SKM-1 (cell line): ENCODE results near the gene TRAF4.
"Not testable (repeated sequence)": the region's sequence is repeated elsewhere in the genome, so short reads cannot be mapped to it uniquely, and the experiment has no call there.

Experiments
- DNase-seq: peaks from one replicate; lab custom pipeline; 2025; ENCODE audit not compliant: unreplicated experiment; lab: John Stamatoyannopoulos, UW

TRAF4 gene

DNA sequence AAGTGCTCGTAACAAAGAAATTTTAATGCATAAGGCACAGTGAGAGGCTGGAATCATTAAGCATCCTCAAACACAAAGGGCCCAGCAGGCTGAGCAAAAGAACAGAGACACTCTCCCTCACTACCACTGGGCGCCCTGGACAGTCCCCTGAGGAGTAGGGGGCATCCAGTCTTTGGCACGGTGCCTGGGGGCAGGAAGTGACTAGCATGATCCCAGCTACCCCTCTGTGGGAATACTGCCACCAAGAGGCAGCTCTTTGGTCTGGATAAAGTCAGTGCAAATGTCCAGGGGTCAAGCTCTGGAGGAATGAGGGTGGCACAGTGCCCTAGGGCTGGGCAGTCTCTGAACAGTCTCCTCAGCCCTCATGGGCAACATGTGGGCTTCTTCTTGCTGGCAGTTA lies 29.5 kb upstream of the TRAF4 start:
- no peak for DNase-seq

DNA sequence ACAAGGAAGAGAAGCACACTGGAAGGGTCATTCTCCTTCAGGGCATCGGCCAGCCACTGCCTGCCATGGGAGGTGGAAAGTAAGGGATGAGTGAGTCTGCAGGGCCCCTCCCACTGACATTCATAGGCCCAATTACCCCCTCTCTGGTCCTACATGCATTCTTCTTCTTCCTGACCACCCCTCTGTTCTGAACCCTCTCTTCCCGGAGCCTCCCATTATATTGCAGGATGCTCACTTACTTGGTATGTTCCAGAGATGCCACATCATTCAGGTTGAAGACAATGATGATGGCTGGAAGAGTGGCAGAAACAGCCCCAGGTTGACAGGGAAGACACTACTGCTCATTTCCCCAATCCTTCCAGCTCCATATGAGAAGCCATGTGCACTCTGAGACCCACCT lies 28.6 kb upstream of the TRAF4 start:
- no peak for DNase-seq

DNA sequence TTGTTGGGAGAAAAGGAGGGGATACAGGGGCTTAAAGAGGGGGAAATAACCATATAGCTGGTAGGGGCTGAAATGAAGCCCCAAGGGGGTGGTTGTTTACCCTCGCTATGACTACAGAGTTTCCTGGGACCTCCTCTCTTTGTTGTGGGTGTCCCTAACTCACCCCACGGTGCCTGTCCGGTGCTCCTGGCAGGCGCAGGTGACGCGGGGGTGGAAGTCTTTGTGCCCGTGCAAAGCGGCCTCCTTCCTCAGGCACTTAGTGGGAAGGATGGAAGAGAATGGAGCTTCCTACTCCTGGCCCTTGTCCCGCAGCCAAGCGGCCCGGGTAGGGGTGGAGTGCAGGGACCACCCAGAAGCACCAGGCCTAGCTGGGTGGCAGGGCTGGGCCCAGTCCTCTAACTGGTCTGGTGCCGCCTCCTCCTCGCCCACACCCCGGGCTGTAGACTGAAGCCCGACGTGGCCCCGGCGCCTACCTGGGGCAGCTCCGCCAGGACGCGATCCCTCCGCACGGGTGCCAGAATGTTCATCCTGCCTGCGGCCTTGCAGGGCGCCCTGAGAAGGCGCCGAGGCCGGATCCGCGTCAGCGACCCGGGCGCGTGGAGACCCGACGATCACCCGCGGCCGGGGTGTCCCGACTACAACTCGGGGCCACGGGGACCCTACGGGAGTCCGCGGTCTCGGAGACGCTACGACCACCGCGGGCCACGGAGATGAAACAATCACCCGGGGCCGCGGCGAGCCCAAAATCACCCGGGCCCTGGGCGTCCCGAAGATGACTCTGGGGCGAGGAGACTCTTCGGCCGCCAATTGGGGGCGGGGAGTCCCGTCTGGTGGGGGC lies 26.9 kb upstream of the TRAF4 start:
- DNase-seq = no peak

DNA sequence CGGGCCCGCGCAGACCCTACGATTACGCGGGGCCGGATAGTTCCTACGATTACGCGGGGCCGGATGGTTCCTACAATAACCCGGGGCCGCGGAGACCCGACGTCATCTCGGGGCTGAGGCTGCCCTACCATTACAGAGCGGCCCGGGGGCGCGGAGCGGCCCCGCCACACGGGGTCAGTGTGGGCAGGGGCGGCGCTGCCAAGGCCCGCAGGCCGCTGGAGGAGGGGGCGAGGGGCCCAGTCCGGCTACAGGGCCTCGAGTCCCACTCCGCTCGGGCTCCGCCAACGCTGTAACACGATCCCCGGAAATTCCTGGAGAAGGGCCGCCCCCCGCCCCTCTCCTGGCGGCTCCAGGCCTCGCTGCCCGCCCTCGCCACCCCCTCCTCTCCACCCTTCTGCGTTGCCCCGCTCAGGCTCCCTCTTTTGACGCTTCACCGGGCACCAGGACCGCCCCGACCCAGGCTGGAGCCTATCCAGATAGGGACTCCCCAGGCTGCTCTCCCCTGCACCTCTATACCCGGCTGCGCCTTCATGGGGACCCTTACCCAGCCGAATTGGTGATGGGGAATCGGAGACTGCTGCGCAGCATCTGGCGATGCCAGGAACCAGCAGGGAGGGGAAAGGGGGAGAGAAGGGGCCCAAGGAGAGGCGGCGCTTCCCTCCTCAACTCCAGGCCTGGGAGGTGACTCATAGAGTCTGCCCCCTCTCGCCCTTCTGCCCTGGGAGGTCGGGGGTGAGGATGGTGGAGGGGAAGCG lies 26.1 kb upstream of the TRAF4 start, which contains the start of gene RAB34:
RAB34 (minus strand) TSS at position 291 of the 755 bp plus-strand sequence. CDS start 602 bp downstream, outside the sequence.
- DNase-seq = no peak

DNA sequence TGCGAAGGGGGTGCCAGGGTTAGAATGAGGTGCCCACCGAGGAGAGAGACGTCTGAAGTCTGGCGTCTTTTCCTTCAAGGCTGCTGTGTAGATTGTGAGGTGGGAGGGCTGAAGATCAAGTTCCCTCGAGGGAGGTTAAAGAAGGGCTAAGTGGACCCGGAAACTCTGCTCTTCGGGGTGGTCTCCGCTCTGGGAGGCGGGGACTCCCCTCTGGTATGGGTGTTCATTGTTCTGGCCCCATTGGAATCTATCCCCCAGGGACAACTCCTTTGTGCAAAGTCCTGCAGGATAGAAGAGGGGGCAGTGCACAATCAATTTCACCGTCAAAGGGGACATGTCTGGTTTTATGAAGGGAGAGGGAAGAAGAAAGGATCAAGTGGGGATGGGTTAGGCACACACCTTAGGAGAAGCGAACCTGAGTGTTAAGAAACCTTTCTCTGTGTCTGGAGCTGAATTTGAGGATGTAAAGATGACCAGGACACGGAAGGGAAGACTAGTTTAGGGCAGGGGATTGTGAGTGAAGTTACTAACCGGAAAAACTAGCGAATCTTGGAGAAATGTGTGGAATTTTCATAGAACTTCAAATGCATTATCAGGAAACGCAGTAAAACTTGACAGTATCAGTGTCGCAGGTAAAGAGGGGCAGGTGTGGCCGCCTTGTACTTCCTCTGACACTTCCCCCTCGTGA lies 25.3 kb upstream of the TRAF4 start:
- no peak for DNase-seq

DNA sequence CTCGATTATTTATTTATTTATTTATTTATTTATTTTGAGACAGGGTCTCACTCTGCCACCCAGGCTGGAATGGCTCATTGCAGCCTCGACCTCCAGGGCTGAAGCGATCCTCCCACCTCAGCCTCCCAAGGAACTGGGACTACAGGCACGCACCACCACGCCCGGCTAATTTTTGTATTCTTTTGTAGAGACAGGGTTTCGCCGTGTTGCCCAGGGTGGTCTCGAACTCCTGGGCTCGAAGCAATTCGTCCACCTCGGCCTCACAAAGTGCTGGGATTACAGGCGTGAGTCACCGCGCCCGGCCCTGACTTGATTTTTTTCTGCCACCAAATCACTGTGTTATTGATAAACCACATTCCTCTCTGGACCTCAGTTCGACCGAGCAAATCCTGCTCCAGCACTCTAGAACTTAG lies 24.8 kb upstream of the TRAF4 start:
- DNase-seq = no peak

DNA sequence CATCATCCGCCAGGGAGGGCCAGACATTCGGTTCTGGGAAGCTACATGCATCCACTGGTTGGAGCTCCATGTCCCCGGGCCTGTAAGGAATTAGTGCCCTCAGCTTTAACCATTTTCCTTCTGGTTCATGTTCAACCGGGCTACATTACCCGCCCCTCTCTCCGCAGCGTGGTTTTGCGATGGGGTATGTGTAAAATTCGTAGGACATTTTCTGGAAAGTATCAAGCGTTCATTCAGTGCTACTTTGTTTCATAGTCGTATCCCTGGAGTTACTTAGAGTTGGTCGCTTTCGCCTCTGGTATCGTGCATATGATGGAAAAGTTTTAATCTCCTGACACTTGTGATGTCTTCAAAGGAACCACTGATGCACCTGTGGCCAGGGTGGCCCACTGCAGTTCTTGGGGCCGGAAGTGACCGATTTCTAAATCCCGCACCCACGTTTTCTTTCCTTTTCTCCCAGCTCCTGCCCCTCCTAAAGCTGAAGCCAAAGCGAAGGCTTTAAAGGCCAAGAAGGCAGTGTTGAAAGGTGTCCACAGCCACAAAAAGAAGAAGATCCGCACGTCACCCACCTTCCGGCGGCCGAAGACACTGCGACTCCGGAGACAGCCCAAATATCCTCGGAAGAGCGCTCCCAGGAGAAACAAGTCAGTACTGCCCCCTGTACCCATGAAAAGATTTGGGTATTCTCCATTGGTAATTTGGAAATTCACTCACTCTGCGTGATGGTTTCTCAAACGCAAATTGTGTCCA lies 23.4 kb upstream of the TRAF4 start:
- DNase-seq = peak; percentile 63

DNA sequence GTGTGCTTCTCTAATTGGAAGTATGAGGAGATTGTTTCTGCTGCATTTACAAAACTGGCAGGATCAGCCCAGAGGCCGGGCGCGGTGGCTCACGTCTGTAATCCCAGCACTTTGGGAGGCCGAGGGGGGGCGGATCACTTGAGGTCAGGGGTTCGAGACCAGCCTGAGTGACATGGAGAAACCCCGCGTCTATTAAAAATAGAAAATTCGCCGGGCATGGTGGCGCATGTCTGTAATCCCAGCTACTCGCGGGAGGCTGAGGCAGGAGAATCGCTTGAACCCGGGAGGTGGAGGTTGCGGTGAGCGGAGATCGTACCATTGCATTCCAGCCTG lies 22.8 kb upstream of the TRAF4 start:
- DNase-seq = not testable (repeated sequence)

DNA sequence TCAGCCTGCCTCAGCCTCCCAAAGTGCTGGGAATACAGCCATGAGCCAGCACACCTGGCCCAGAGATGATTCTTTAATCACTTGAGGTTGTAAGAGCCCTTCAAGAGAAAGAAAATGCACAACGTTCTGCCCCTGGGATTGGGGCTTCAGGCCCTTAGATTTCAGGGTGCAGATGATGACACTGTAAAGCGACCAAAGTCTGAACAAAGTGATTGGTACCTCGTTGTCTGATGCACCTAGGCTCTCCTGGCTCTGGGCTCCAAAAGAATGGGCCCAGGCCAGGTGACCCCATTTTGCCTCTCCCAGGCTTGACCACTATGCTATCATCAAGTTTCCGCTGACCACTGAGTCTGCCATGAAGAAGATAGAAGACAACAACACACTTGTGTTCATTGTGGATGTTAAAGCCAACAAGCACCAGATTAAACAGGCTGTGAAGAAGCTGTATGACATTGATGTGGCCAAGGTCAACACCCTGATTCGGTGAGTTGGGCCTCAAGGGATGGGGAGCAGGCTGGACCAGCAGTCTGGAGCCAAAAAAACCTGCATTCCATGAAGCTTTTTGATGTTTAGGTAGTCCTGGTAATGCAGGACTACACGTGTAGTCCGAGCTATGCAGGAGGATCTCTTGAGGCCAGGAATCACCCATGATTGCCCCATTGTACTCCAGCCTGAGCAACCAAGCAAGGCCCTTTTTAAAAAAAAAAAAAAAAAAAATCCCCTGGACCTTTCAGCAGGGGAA lies 21.2 kb upstream of the TRAF4 start:
- no peak for DNase-seq

DNA sequence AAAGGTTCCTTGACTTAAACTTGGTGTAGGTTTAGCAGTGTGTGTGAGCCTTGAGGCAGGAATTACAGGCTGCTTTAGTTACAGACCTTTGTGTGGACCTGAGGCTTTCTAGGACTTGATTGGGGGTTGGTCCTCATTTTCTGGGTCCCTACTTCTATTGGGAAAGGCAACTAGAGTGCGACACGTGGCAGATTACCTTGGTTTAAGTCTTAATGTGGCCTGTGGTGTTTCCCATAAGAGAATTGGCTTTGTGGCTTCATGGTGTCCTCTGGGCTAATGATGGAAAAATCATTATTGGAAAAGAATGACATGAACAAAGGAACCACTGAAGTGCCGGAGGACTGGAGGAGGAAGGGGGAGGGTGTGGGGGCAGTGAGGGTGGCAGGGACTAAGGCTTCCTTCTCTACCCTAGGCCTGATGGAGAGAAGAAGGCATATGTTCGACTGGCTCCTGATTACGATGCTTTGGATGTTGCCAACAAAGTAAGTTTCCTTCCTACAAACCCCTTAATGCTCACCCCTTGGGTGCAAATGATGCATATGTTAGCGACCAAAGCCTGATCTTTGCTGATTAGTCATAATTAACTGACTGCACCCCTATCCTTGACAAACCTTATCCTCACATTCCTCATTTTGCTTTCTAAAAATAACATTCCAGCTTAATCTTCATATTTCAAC lies 20.5 kb upstream of the TRAF4 start:
- no peak for DNase-seq

DNA sequence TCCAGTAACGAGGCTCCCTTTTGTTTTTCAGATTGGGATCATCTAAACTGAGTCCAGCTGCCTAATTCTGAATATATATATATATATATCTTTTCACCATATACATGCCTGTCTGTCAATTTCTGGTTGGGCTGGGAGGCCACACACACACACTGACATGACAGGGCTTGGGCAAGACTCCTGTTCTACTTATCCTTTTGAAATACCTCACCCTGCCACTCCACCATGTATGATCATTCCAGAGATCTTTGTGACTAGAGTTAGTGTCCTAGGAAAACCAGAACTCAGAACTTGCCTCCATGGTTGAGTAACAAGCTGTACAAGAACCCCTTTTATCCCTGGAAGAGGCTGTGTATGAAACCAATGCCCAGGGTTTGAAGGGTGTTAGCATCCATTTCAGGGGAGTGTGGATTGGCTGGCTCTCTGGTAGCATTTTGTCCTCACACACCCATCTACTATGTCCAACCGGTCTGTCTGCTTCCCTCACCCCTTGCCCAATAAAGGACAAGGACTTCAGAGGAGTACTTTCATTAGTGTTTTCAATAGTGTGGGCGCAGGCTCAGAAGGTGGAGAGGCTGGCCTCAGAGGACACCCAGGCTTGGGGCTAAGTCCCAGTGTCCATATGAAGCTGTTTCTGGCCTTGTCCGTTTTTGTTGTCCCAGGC lies 19.8 kb upstream of the TRAF4 start:
- DNase-seq = not testable (repeated sequence)

DNA sequence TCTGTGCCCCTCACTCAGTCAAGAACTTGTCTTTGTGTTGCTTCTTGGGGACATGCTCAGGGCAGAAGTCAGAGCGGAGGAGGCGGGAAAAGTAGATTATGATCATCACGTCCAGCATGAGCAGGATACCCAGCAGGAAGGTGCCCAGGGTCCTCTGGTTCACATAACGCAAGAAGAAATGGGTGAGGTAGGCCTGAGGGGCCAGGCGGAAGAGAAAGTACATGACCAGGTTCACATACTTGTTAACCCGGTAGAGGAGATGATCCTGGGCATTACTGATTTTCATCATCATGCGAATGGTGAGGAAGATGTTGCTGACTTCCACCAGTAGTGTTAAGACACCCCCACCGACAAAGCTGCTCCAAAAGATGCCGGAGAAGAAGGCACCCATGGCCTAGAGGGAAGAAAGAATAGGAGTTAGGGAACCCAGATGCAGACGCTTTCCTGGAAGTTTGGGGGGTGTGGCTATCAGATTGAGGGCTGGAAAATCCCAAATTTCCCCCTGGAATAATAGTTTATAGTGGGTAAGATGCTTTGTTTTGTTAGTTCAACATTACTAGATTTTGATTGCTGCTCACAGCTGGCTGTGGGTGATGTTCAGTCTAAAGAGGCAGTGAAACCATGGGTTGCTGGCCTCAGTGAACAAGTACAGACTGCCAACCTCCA lies 19.2 kb upstream of the TRAF4 start:
- DNase-seq = no peak

DNA sequence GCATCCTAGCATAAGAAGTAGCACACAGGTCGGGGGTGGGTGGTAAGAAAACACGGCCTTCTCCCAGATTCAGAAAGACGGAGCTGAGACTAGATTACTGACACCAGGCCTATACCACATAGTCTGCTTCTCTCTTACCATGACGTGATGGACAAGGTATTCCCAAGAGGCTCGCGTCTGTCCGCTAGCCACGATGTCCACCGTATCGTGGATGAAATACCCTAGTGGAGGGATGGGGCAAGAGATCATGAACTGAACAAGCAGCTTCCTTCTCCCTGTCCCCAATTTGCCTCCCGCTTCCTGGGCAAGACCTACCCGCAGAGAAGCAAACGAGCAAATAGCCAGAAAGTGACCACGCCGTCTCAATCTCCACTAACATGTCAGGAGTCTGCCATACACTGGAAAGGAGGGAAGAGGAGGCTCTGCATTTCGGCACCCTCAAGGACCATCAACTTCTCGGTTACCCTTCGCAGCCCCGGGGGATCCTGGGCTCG lies 18.6 kb upstream of the TRAF4 start:
- DNase-seq = no peak

DNA sequence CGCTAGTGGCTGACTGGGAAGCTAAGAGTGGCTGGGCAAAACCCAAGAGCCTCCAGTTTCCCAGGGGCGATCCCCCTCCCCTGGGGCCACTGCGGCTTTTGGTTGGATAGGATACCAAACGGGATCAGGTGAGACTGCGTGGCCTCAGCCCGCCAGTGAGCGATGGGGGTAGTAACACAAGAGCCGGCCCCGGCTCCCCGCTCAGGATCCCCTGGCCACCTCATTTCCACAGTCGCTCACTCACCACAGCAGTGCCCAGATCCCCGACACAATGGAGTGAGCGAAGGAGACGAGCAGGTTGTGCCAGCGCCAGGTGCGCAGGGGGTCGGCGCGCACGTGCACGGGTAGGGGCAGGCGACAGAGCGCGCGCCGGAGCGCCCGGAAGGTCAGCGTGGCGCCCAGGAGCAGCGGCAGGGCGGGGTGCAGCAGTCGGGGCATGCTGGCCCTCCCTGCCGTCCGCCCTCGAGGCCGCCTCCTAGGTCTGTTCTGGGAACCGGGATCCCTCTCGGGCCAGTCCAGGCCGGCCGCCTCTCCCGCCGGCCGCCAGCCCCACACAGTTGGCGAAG lies 18.1 kb upstream of the TRAF4 start:
- no peak for DNase-seq

DNA sequence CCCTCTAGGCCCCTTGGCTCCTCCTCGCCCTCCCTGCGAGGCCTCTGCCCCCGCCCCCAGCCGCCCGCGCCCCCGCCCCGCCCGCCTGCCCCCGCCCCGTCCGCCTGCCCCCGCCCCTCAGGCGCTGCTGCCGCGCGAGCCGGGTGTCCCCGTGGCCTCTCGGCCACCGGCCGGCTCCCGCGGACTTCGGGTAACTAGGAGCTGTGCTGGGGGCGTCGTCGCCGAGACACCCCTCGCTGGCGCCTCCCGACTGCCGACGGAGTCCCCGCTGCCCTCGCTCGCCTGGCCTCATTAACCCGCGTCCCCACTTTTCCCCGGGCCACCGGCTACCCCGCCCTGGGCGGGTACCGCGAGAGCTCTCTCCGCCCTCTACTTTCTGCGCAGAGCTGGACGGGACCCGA lies 17.6 kb upstream of the TRAF4 start, which contains the start of gene TLCD1:
TLCD1 (minus strand) TSS at position 8 of the 401 bp plus-strand sequence. CDS start 136 bp downstream, outside the sequence.
- no peak for DNase-seq

DNA sequence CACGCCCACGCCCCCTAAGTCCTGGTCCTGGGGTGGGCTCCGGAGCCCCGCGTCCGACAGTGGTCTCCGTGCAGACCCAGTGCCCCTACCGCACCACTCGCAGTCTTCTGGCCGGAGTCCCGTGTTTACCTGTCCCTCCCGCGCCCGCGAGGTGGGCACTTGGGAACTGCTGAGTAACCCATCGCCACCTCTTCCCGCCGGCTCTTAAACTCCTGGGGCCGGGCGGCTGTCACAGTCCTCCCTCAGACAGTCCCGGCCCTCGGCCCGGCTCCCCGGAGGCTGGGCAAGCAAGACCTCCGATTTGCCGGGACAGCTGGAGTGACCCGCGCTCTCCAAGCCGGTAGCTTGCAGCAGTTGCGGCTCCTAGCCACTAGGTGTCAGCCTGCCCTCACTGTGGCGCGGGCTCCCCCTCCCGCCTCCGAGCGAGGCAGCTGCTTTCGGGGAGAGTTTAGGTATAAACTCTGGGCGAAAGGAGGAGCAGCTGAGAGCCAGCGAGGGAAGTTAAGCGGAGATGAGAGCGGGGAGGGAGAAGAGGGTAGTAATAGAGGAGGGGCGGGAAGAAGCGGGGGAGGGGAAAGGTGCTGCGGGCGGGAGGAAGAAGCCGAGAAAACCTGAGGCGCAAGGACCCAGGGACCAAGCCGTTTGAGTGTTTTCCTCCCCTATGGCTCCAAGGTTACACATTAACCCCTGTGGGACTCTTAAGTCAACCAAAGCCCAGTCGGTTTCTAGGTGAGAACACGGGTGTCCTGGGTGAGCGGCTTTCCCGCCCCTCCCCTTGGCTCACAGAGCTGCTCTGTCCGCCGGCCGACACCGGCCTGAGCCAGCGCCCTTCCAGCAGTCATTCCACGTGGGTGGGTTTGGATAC lies 17.0 kb upstream of the TRAF4 start:
- DNase-seq = peak; percentile 90
